Endothelial cell (in vitro differentiated cells): ENCODE data around the gene TNK2. TPM values are rescaled to one million over a fixed set of nuclear protein-coding genes. Genes with fewer than 3 reads are reported as not detected.

Experiments
- DNase-seq: peaks from one replicate; pipeline ENCODE4 v3.0.0; 2021; ENCODE audit warnings: low spot score
- H3K27ac Mint-ChIP-seq: one replicate; pipeline ENCODE4 v1.8.0; 2021; ENCODE audit warnings: mixed read lengths, inconsistent platforms; ENCODE audit not compliant: unreplicated experiment
- H3K27me3 Mint-ChIP-seq: one replicate; pipeline ENCODE4 v1.8.0; 2021; ENCODE audit warnings: mild to moderate bottlenecking, moderate library complexity, mixed read lengths, inconsistent platforms; ENCODE audit not compliant: unreplicated experiment
- H3K36me3 Mint-ChIP-seq: one replicate; pipeline ENCODE4 v1.8.0; 2021; ENCODE audit warnings: mild to moderate bottlenecking, low read depth, mixed read lengths, inconsistent platforms; ENCODE audit not compliant: unreplicated experiment
- H3K4me1 Mint-ChIP-seq: one replicate; pipeline ENCODE4 v1.8.0; 2021; ENCODE audit warnings: mild to moderate bottlenecking, mixed read lengths, inconsistent platforms; ENCODE audit not compliant: unreplicated experiment
- H3K4me3 Mint-ChIP-seq: one replicate; pipeline ENCODE4 v1.8.0; 2021; ENCODE audit warnings: mild to moderate bottlenecking, mixed read lengths, inconsistent platforms; ENCODE audit not compliant: unreplicated experiment
- H3K9me3 Mint-ChIP-seq: one replicate; pipeline ENCODE4 v1.8.0; 2021; ENCODE audit warnings: mixed read lengths, inconsistent platforms; ENCODE audit not compliant: unreplicated experiment
- total RNA-seq: library from RNA; stranded (reverse); fragmentation: NEBNext Ultra II Directional; extraction: Animal tissue kit (Norgen Biotek cat#: 25700); gene quantifications from one replicate; pipeline ENCODE4 v1.2.1, GENCODE V29; 2021; ENCODE audit not compliant: unreplicated experiment
- TF ChIP-seq, protein P1 (sequence below): fragments of 200-600 bp; sonication (generic); IDR thresholded peaks from one replicate; pipeline ENCODE4 v1.5.0; 2021; ENCODE audit warnings: antibody characterized with exemption; ENCODE audit not compliant: unreplicated experiment

Gene TNK2
- total RNA-seq, 1 donor from 2014 or later: 135 TPM

DNA sequence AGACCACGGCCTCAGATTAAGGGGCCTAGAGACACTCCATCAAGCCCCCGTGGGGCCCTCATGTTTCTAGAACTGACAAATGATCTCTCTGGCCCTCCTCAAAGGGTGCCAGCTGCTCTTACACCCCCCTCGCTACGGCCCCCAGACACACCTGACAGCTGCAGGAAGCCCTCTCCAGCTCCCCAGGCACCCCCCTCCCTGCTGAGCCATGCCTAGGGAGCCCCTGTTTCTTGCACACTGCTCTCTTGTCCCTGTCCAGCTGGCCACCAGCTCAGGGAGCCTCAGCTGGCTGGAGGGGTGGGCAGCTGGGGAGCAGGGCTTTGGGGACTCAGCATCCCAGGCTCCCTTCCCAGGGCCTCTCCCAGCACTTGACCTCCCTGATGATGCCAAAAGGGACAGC, 14.8 kb downstream of the TNK2 start:
- Mint-ChIP-seq H3K4me1 (peaks cover 54% of the 10 kb centered on the region), H3K4me3 (no peak overlapping the region), H3K27ac (no peak overlapping the region), H3K9me3 (no peaks in the 10 kb centered on the region), H3K27me3 (peaks cover 19% of the 10 kb centered on the region), H3K36me3 (peaks cover 7% of the 10 kb centered on the region)
- TF ChIP-seq, protein P1, sequence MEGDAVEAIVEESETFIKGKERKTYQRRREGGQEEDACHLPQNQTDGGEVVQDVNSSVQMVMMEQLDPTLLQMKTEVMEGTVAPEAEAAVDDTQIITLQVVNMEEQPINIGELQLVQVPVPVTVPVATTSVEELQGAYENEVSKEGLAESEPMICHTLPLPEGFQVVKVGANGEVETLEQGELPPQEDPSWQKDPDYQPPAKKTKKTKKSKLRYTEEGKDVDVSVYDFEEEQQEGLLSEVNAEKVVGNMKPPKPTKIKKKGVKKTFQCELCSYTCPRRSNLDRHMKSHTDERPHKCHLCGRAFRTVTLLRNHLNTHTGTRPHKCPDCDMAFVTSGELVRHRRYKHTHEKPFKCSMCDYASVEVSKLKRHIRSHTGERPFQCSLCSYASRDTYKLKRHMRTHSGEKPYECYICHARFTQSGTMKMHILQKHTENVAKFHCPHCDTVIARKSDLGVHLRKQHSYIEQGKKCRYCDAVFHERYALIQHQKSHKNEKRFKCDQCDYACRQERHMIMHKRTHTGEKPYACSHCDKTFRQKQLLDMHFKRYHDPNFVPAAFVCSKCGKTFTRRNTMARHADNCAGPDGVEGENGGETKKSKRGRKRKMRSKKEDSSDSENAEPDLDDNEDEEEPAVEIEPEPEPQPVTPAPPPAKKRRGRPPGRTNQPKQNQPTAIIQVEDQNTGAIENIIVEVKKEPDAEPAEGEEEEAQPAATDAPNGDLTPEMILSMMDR: no peak
- no peak for DNase-seq

DNA sequence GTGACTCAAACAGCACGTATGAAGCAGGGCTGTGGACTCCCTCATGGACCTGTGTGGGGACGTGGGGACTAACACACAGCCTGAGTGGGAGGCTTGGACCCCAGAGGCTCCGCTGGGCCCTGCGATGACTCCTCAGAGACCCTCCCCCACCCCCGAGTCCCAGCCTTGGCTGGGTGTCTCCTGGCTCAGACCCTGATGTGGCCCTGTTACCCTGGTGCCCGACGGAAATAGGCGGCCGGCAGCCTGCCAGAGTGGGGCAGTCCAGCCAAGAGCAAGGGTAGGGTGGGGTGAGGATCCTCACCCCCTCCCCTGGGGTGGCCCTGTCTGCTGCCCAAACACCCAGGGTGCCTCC, 15.3 kb downstream of the TNK2 start:
- Mint-ChIP-seq H3K4me1 (peaks cover 51% of the 10 kb centered on the region), H3K36me3 (peaks cover 8% of the 10 kb centered on the region), H3K27me3 (peaks cover 14% of the 10 kb centered on the region), H3K9me3 (no peaks in the 10 kb centered on the region), H3K4me3 (no peak overlapping the region), H3K27ac (no peak overlapping the region)
- TF ChIP-seq, protein P1: no peak
- DNase-seq: no peak

DNA sequence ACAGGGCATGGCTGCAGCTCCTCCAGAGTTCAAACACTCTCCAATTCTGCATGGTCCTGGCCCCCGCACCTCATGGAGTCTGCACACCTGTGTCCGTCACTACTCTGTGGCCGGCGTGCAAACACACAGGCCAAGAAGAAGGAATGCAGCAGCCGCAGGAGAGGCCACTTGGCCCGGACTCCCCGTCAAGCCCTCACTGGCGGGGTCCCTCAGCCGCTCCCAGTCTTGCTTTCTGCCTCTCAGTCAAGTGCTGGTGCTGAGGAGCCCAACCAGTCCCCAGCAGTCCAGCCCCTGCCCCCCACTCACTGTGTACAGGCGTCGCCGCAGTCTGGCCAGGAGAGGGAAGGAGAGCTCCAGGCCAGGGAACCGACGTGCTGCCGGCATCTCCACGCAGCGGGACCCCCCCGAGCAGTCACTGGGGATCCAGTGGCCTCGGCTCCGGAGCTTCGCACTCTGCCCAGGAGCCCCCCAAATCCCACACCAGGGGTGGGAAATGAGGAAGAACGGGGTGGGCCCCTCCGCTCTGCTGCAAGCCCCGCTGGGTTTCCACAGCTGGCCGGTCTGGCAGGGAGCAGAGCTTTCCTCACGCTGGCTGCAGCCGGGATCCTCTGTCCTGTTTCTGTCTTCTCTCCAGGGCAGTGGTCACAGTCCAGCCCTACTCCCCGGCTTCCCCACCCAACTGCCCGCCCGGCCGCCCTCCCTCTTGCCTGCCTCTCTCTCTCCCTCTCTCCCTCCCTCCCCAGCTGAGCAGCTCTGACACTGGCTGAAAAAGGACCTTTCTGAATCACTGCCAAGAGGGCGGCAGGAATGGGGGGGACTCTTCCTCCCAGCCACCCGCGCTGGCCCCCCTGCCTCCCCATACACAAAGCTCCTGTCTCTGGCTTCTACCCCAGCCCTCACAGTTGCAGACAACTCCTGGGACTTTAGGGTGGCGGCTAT, 16.0 kb downstream of the TNK2 start:
- DNase-seq: no peak
- Mint-ChIP-seq H3K4me3 (no peak overlapping the region), H3K4me1 (peaks cover 52% of the 10 kb centered on the region), H3K36me3 (peaks cover 14% of the 10 kb centered on the region), H3K9me3 (no peaks in the 10 kb centered on the region), H3K27ac (no peak overlapping the region), H3K27me3 (peaks cover 16% of the 10 kb centered on the region)
- TF ChIP-seq, protein P1: no peak

DNA sequence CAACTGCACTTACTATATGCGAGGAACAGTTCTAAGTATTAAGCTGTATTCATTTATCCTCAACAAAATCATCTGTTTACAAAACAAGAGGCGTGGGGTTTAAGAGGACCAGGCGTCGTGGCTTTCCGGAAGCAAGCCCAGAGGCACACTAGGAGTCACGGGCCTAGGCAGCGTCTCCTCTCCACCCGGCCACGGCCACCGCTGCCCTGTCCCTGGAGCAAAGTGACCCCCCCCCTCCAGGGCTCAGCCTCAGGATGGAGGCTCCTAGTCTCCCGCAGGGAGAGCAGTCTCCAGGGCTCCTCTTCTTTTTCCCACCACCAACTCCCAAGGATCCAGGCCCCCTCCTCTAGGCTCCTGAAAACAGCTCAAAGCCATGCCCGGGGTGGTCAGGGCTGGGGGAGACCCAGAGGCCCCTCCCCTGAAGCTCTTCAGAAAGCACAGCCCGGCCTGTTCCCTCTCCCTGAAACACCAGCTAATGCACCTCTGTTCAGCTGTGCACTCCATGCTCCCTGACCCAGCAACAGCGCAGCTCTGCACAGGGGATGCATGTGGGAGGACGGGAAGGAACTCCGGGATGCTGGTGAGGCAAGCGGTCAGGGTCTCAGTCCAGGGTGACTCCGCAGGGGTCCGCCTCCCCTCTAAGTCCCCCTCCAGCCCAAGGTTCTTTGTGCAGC, 16.8 kb downstream of the TNK2 start:
- Mint-ChIP-seq H3K36me3 (peaks cover 12% of the 10 kb centered on the region), H3K27ac (no peak overlapping the region), H3K4me1 (peaks cover 50% of the 10 kb centered on the region), H3K9me3 (no peaks in the 10 kb centered on the region), H3K27me3 (peaks cover 17% of the 10 kb centered on the region), H3K4me3 (no peak overlapping the region)
- no peak for DNase-seq
- TF ChIP-seq, protein P1: no peak

DNA sequence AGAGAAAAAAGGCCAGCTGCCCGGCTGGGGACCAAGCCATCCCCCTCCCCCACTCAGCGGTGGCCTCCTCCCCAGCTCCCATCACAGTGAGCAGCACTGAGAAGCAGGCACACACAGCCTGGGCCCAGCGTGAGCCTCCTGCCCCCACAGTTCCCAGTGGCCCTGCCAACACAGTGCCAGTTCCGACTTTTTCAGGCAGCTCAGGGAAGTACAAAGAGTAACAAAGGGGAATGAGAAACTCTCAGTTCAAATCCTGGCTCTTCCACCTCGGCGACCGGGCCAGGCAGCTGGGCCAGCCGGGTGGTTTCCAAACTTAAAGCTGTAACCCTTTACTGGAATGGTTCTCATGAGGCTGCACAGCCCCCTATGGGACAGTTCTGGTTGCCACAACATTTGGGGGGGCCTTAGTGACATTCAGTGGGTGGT, 18.5 kb downstream of the TNK2 start:
- no peaks in the 10 kb centered on the region for H3K9me3 Mint-ChIP-seq
- TF ChIP-seq, protein P1: no peak
- peak overlapping the region; percentile 89 for H3K27ac Mint-ChIP-seq
- H3K36me3 Mint-ChIP-seq: peaks cover 18% of the 10 kb centered on the region
- no peak overlapping the region for H3K4me3 Mint-ChIP-seq
- peaks cover 57% of the 10 kb centered on the region for H3K4me1 Mint-ChIP-seq
- peaks cover 19% of the 10 kb centered on the region for H3K27me3 Mint-ChIP-seq
- no peak for DNase-seq
